ENCODE results near the gene GPRASP1. TPM values are rescaled to one million over a fixed set of nuclear protein-coding genes. Genes with fewer than 3 reads are reported as not detected.
"Not testable (repeated sequence)": the region's sequence is repeated elsewhere in the genome, so short reads cannot be mapped to it uniquely, and the experiment has no call there.

Gene GPRASP1
- total and polyA plus RNA-seq, 10 of the 15 experiments (the other 5 are each of a cell fraction or from before 2014, with no cell fraction given), result 0.03 to 0.46 (median 0.14) TPM

- H3K27ac ChIP-seq (ENCODE audit: control insufficient read depth, insufficient read depth); POLR2A ChIA-PET; RAD21 ChIA-PET (ENCODE audit: unreplicated experiment); H2AFZ ChIP-seq (ENCODE audit: control insufficient read depth, low read depth, low read length); in situ Hi-C loops (cut with MboI); BruUV-seq (replicated peaks); H3K27me3 ChIP-seq (replicated peaks in 1 of 2; ENCODE audit: control insufficient read depth in 2 of 2, insufficient read depth in 2 of 2, low read length in 1 of 2); DNase-seq (ENCODE audit: low read depth, low spot score); SMC1A ChIA-PET (ENCODE audit: uncharacterized antibody, unreplicated experiment); H4K20me1 ChIP-seq (ENCODE audit: control insufficient read depth, insufficient read depth); intact Hi-C loops (cut with micrococcal nuclease; ENCODE audit: unreplicated experiment); ATAC-seq; H3K79me2 ChIP-seq (ENCODE audit: control insufficient read depth, insufficient read depth, low read length); H3K4me3 ChIP-seq; H3K4me2 ChIP-seq (ENCODE audit: control insufficient read depth, insufficient read depth); H3K4me1 ChIP-seq (ENCODE audit: control insufficient read depth, insufficient read depth, low read length); H3K9me3 ChIP-seq (replicated peaks; ENCODE audit: control insufficient read depth, insufficient read depth, low read length); FAIRE-seq; H3K36me3 ChIP-seq (ENCODE audit: control insufficient read depth in 2 of 2, insufficient read depth in 2 of 2, low read length in 1 of 2); H3K9ac ChIP-seq (ENCODE audit: control insufficient read depth, insufficient read depth, low read length): not testable (repeated sequence)
- 47% methylated on average over 4 of the region's 4 CpGs for WGBS (ENCODE audit: insufficient coverage, insufficient replicate concordance, low lambda C conversion rate, missing lambda C conversion rate)
- CTCF ChIA-PET, result interaction anchor here (0.6 kb wide), 1 partner anchor 168 kb away, joined by 3 read pairs; no protein-coding TSS in a partner anchor
These were observed 12.5 kb downstream of the GPRASP1 start for GRCh38 chrX:102663820-102664219.

GRCh38 chrX:102667034-102667433 is 15.8 kb downstream of the GPRASP1 start:
- peak; percentile 23 for FAIRE-seq
- WGBS (ENCODE audit: insufficient coverage, insufficient replicate concordance, low lambda C conversion rate, missing lambda C conversion rate), result 77% methylated on average over 1 of the region's 1 CpG
- H3K27me3 ChIP-seq (replicated peaks in 1 of 2; ENCODE audit: control insufficient read depth in 2 of 2, insufficient read depth in 2 of 2, low read length in 1 of 2); intact Hi-C loops (cut with micrococcal nuclease; ENCODE audit: unreplicated experiment); H3K4me1 ChIP-seq (ENCODE audit: control insufficient read depth, insufficient read depth, low read length); H3K27ac ChIP-seq (ENCODE audit: control insufficient read depth, insufficient read depth); ATAC-seq; in situ Hi-C loops (cut with MboI); H3K36me3 ChIP-seq (ENCODE audit: control insufficient read depth in 2 of 2, insufficient read depth in 2 of 2, low read length in 1 of 2); H3K79me2 ChIP-seq (ENCODE audit: control insufficient read depth, insufficient read depth, low read length); BruUV-seq (replicated peaks); H2AFZ ChIP-seq (ENCODE audit: control insufficient read depth, low read depth, low read length); H3K9me3 ChIP-seq (replicated peaks; ENCODE audit: control insufficient read depth, insufficient read depth, low read length); H3K4me3 ChIP-seq; CTCF ChIA-PET; SMC1A ChIA-PET (ENCODE audit: uncharacterized antibody, unreplicated experiment); POLR2A ChIA-PET; H4K20me1 ChIP-seq (ENCODE audit: control insufficient read depth, insufficient read depth); H3K4me2 ChIP-seq (ENCODE audit: control insufficient read depth, insufficient read depth); RAD21 ChIA-PET (ENCODE audit: unreplicated experiment); DNase-seq (ENCODE audit: low read depth, low spot score); H3K9ac ChIP-seq (ENCODE audit: control insufficient read depth, insufficient read depth, low read length): not testable (repeated sequence)

- FAIRE-seq (no peak), DNase-seq (ENCODE audit: low read depth, low spot score) (no peak), ATAC-seq (no peak)
- in situ Hi-C loops (cut with MboI), result no loop called here
- no peaks in the 10 kb centered on the region for H3K79me2 ChIP-seq (ENCODE audit: control insufficient read depth, insufficient read depth, low read length)
- RAD21 ChIA-PET (ENCODE audit: unreplicated experiment), result no interaction called here
- no peak overlapping the region for H3K27ac ChIP-seq (ENCODE audit: control insufficient read depth, insufficient read depth)
- no peaks in the 10 kb centered on the region for H3K36me3 ChIP-seq (ENCODE audit: control insufficient read depth in 2 of 2, insufficient read depth in 2 of 2, low read length in 1 of 2)
- no peaks in the 10 kb centered on the region; the same call in 2 of the 3 replicates for H3K9me3 ChIP-seq (replicated peaks; ENCODE audit: control insufficient read depth, insufficient read depth, low read length)
- no peaks in the 10 kb centered on the region for H3K27me3 ChIP-seq (replicated peaks in 1 of 2; ENCODE audit: control insufficient read depth in 2 of 2, insufficient read depth in 2 of 2, low read length in 1 of 2)
- BruUV-seq (replicated peaks), result no TSS peak
- TF ChIP-seq CEBPB (IDR thresholded peaks at IDR 0.05; ENCODE audit: borderline replicate concordance in 1 of 2, low read depth in 2 of 2, low read length in 2 of 2) (no peak), ZNF622 (IDR thresholded peaks at IDR 0.05) (no peak)
- no peak overlapping the region for H2AFZ ChIP-seq (ENCODE audit: control insufficient read depth, low read depth, low read length)
- 55% methylated on average over 4 of the region's 4 CpGs for WGBS (ENCODE audit: insufficient coverage, insufficient replicate concordance, low lambda C conversion rate, missing lambda C conversion rate)
- H3K4me1 ChIP-seq (ENCODE audit: control insufficient read depth, insufficient read depth, low read length), result no peaks in the 10 kb centered on the region
- SMC1A ChIA-PET (ENCODE audit: uncharacterized antibody, unreplicated experiment), result interaction anchor here (1.1 kb wide), 1 partner anchor 70 kb away, joined by 3 read pairs; the partner anchor contains the start of gene ARMCX5
- POLR2A ChIA-PET, result no interaction called here
- CTCF ChIA-PET, result no interaction called here
- no peak overlapping the region for H3K4me3 ChIP-seq
- H3K9ac ChIP-seq (ENCODE audit: control insufficient read depth, insufficient read depth, low read length), result no peak overlapping the region
- H4K20me1 ChIP-seq (ENCODE audit: control insufficient read depth, insufficient read depth), result no peaks in the 10 kb centered on the region
- H3K4me2 ChIP-seq (ENCODE audit: control insufficient read depth, insufficient read depth), result no peak overlapping the region
- intact Hi-C loops (cut with micrococcal nuclease; ENCODE audit: unreplicated experiment), result no loop called here
These were observed 18.2 kb downstream of the GPRASP1 start for GRCh38 chrX:102669526-102669925.
